Neural progenitor cell (in vitro differentiated cells): Measurements from ENCODE around the gene ABLIM2. TPM values are rescaled to one million over a fixed set of nuclear protein-coding genes. Genes with fewer than 3 reads are reported as not detected.

Experiments
- DNase-seq: peaks from one replicate; pipeline ENCODE4 v3.0.0-alpha.2; 2016; ENCODE audit warnings: low spot score
- H2AFZ ChIP-seq: fragments of 200-600 bp; sonication (generic); replicated peaks from 2 replicates; pipeline ENCODE4 v1.6.1; 2016; ENCODE audit warnings: antibody characterized with exemption
- H3F3A ChIP-seq: fragments of 200-600 bp; sonication (generic); 2 replicates; pipeline ENCODE4 v1.6.1; 2016; ENCODE audit warnings: antibody characterized with exemption, low read depth
- H3K27ac ChIP-seq: fragments of 200-600 bp; sonication (generic); 2 replicates; pipeline ENCODE4 v1.5.1; 2016; ENCODE audit warnings: mild to moderate bottlenecking
- H3K27me3 ChIP-seq: fragments of 200-600 bp; sonication (generic); 2 replicates; pipeline ENCODE4 v1.6.1; 2016; ENCODE audit warnings: mild to moderate bottlenecking, moderate library complexity
- H3K36me3 ChIP-seq: fragments of 200-600 bp; sonication (generic); 2 replicates; pipeline ENCODE4 v1.5.1; 2016
- H3K4me1 ChIP-seq: fragments of 200-600 bp; sonication (generic); 2 replicates; pipeline ENCODE4 v1.6.1; 2016; ENCODE audit warnings: mixed run types
- H3K4me2 ChIP-seq: fragments of 200-600 bp; sonication (generic); 2 replicates; pipeline ENCODE4 v1.6.1; 2016
- H3K4me3 ChIP-seq: fragments of 200-600 bp; sonication (generic); 2 replicates; pipeline ENCODE4 v1.5.1; 2016
- H3K79me2 ChIP-seq: fragments of 200-600 bp; sonication (generic); 2 replicates; pipeline ENCODE4 v1.6.1; 2016; ENCODE audit warnings: low read depth
- H3K9ac ChIP-seq: fragments of 200-600 bp; sonication (generic); 2 replicates; pipeline ENCODE4 v1.6.1; 2016
- H3K9me3 ChIP-seq: fragments of 200-600 bp; sonication (generic); 2 replicates; pipeline ENCODE4 v1.5.1; 2016; ENCODE audit warnings: low read depth
- H4K20me1 ChIP-seq: fragments of 200-600 bp; sonication (generic); 2 replicates; pipeline ENCODE4 v1.6.1; 2016; ENCODE audit warnings: low read depth
- H3K27ac Mint-ChIP-seq: 3 replicates; pipeline ENCODE4 v1.8.0; 2021; ENCODE audit warnings: mixed read lengths
- H3K27me3 Mint-ChIP-seq: 2 replicates; pipeline ENCODE4 v1.8.0; 2022; ENCODE audit warnings: low read depth, mild to moderate bottlenecking, inconsistent platforms, moderate library complexity, mixed read lengths; ENCODE audit not compliant: insufficient read depth
- H3K36me3 Mint-ChIP-seq: 3 replicates; pipeline ENCODE4 v1.8.0; 2021; ENCODE audit warnings: mixed read lengths
- H3K4me1 Mint-ChIP-seq: 3 replicates; pipeline ENCODE4 v1.8.0; 2021; ENCODE audit warnings: mixed read lengths
- H3K4me3 Mint-ChIP-seq: 3 replicates; pipeline ENCODE4 v1.8.0; 2021; ENCODE audit warnings: mild to moderate bottlenecking, moderate library complexity, mixed read lengths
- H3K9me3 Mint-ChIP-seq: 3 replicates; pipeline ENCODE4 v1.8.0; 2020; ENCODE audit warnings: mixed read lengths
- EZH2 ChIP-seq: fragments of 200-600 bp; sonication (generic); IDR thresholded peaks from 2 replicates; pipeline ENCODE4 v1.6.1; 2017; ENCODE audit warnings: antibody characterized with exemption, mild to moderate bottlenecking, moderate library complexity
- EZH2phosphoT487 ChIP-seq: fragments of 200-600 bp; sonication (generic); IDR thresholded peaks from 2 replicates; pipeline ENCODE4 v1.6.1; 2017; ENCODE audit warnings: antibody characterized with exemption
- total RNA-seq: library from RNA; depleted of rRNA; stranded (reverse); fragments of >200 nt; gene quantifications from 2 replicates; pipeline ENCODE4 v1.2.3, GENCODE V29; 2015; ENCODE audit warnings: low replicate concordance
- TF ChIP-seq, protein P1 (sequence below): fragments of 200-600 bp; sonication (generic); IDR thresholded peaks from 2 replicates; pipeline ENCODE4 v1.5.1; 2017; ENCODE audit warnings: antibody characterized with exemption, mild to moderate bottlenecking

ABLIM2 gene
- total RNA-seq, 1 donor from 2014 or later: 0.24 TPM

DNA sequence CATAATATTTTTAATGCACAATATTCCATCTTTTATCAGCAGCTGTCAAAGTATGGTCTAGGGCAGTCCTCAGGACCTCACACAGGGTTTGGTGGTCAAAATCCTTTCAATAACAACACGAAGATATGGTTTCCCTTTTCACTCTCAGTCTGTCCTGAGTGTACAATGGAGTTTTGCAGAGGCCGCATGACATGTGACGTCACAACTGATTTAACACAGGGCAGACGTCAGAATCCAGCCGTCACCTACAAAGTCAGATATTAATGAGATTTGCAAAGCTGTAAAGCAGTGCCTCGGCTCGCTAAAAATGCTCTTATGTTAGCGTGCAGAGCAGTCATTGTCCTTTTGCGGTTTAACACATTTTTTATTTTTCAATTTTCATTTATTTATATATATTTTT lies 12.5 kb downstream of the ABLIM2 start:
- Histone ChIP-seq H3K4me1 (peaks cover 12% of the 10 kb centered on the region), H3K36me3 (no peaks in the 10 kb centered on the region), H3F3A (no peaks in the 10 kb centered on the region), H3K4me3 (no peak overlapping the region), H3K27me3 (peaks cover 7% of the 10 kb centered on the region), H3K9me3 (no peaks in the 10 kb centered on the region), H3K27ac (no peak overlapping the region), H3K4me2 (no peak overlapping the region), H3K79me2 (no peaks in the 10 kb centered on the region), H2AFZ (no peak overlapping the region), H3K9ac (no peak overlapping the region), H4K20me1 (no peaks in the 10 kb centered on the region)
- no peak overlapping the region for H3K27ac Mint-ChIP-seq
- H3K4me1 Mint-ChIP-seq: peaks cover 36% of the 10 kb centered on the region
- H3K27me3 Mint-ChIP-seq: peaks cover 17% of the 10 kb centered on the region
- H3K36me3 Mint-ChIP-seq: no peaks in the 10 kb centered on the region
- no peaks in the 10 kb centered on the region for H3K9me3 Mint-ChIP-seq
- DNase-seq: no peak
- TF ChIP-seq EZH2: no peak
- TF ChIP-seq, protein P1, sequence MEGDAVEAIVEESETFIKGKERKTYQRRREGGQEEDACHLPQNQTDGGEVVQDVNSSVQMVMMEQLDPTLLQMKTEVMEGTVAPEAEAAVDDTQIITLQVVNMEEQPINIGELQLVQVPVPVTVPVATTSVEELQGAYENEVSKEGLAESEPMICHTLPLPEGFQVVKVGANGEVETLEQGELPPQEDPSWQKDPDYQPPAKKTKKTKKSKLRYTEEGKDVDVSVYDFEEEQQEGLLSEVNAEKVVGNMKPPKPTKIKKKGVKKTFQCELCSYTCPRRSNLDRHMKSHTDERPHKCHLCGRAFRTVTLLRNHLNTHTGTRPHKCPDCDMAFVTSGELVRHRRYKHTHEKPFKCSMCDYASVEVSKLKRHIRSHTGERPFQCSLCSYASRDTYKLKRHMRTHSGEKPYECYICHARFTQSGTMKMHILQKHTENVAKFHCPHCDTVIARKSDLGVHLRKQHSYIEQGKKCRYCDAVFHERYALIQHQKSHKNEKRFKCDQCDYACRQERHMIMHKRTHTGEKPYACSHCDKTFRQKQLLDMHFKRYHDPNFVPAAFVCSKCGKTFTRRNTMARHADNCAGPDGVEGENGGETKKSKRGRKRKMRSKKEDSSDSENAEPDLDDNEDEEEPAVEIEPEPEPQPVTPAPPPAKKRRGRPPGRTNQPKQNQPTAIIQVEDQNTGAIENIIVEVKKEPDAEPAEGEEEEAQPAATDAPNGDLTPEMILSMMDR: no peak
- no peak for TF ChIP-seq EZH2phosphoT487
- no peak overlapping the region for H3K4me3 Mint-ChIP-seq

GRCh38 chr4:8144359-8144758 lies 14.3 kb downstream of the ABLIM2 start:
- Histone ChIP-seq H3K36me3 (no peaks in the 10 kb centered on the region), H4K20me1 (no peaks in the 10 kb centered on the region), H3K27ac (no peak overlapping the region), H3K79me2 (no peaks in the 10 kb centered on the region), H3F3A (no peaks in the 10 kb centered on the region), H3K4me2 (peak overlapping the region; percentile 47), H3K27me3 (peaks cover 7% of the 10 kb centered on the region), H3K4me1 (peaks cover 12% of the 10 kb centered on the region), H2AFZ (no peak overlapping the region), H3K9ac (no peak overlapping the region), H3K9me3 (no peaks in the 10 kb centered on the region), H3K4me3 (no peak overlapping the region)
- Mint-ChIP-seq H3K9me3 (no peaks in the 10 kb centered on the region), H3K27ac (peak overlapping the region; percentile 69), H3K4me3 (no peak overlapping the region), H3K4me1 (peaks cover 34% of the 10 kb centered on the region), H3K36me3 (no peaks in the 10 kb centered on the region), H3K27me3 (peaks cover 21% of the 10 kb centered on the region)
- DNase-seq: peak; percentile 37
- TF ChIP-seq EZH2: no peak
- TF ChIP-seq, protein P1: no peak
- TF ChIP-seq EZH2phosphoT487: no peak

DNA sequence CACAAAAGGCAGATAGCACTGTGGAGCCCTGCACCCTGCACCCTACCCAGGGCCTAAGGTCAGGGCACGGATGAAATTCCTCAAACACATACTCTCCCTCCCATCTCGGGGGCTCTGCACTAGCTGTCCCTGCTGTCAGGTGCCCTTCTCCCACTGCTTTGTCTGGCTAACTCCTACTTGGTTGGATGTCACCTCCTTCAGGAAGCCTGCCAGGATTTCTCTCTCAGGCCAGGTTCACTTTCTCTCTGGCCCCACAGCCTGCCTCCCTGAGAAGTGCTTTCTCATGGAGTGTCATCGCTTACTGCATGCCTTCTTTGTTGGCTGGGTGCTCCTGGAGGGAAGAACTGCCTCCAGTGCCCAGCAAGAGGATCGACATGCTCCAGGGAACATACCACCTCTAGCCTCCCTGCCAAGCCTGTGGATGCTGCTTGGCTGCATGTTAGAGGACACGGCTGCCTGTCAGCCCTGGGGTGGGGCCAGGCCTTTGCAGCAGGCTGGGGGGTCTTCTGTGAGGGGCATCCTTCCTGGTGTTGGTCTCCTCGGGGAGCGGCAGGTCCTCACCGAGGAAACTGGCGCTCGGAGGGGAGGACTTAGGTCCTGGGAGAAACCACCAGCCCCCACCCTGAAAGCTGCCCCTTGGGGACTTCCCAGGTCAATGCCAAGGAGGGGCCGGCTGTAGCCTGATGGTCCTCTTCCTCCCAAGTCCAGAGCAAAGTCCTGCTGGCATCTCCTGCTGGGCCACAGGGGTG lies 15.0 kb downstream of the ABLIM2 start:
- Mint-ChIP-seq H3K9me3 (peaks cover 4% of the 10 kb centered on the region), H3K4me1 (peaks cover 34% of the 10 kb centered on the region), H3K36me3 (no peaks in the 10 kb centered on the region), H3K4me3 (no peak overlapping the region), H3K27ac (peak overlapping the region; percentile 63), H3K27me3 (peaks cover 24% of the 10 kb centered on the region)
- H3K9me3 ChIP-seq: no peaks in the 10 kb centered on the region
- H3K36me3 ChIP-seq: no peaks in the 10 kb centered on the region
- TF ChIP-seq EZH2 (no peak), EZH2phosphoT487 (no peak)
- TF ChIP-seq, protein P1: no peak
- no peaks in the 10 kb centered on the region for H3F3A ChIP-seq
- H3K27ac ChIP-seq: no peak overlapping the region
- peak overlapping the region; percentile 47 for H3K4me2 ChIP-seq
- peaks cover 7% of the 10 kb centered on the region for H3K27me3 ChIP-seq
- no peak overlapping the region for H3K9ac ChIP-seq
- H3K4me3 ChIP-seq: no peak overlapping the region
- H4K20me1 ChIP-seq: no peaks in the 10 kb centered on the region
- DNase-seq: no peak
- peaks cover 12% of the 10 kb centered on the region for H3K4me1 ChIP-seq
- no peaks in the 10 kb centered on the region for H3K79me2 ChIP-seq
- H2AFZ ChIP-seq: no peak overlapping the region
